PC-9 (cell line): Measurements from ENCODE around the gene GGPS1.

Experiments used
- EZH2 ChIP-seq: fragments of 200-600 bp; sonication (generic); IDR thresholded peaks from 2 replicates; pipeline ENCODE4 v1.8.0; 2017; ENCODE audit warnings: antibody characterized with exemption, low read depth
- TF ChIP-seq, protein P1 (sequence below): fragments of 200-600 bp; sonication (generic); conservative IDR thresholded peaks from 2 replicates; pipeline ENCODE4 v1.6.1; 2017; ENCODE audit warnings: mixed run types, antibody characterized with exemption, mild to moderate bottlenecking, moderate library complexity

DNA sequence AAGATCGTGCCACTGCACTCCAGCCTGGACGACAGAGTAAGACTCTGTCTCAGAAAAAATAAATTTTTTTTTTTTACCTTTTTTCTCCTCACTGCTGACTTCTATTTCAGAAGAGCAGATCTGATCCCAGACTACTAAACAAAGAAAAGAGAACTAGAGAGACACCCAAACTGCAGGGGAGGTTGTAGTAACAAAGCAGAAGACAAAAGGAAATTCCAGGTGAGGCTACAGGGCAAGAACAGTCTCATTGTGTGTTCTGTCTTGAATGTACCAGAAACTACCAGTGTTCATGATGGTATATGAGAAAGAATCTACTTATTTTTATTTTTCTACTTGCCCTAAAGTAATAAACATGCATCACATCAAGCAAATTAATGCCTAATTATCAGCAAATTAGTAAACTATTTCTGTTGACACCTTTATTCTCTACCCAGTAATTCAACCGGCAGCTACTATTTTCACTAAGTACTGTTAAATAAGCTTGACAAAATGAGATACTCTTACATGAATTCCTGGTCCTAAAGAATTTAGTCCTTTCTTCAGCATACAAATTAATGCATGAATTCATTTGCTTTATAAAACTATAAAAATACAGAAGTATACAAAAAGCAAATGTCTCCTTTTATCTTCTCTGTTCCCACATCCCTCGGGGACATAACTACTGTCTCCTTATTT lies 41.0 kb upstream of the GGPS1 start:
- TF ChIP-seq, protein P1, sequence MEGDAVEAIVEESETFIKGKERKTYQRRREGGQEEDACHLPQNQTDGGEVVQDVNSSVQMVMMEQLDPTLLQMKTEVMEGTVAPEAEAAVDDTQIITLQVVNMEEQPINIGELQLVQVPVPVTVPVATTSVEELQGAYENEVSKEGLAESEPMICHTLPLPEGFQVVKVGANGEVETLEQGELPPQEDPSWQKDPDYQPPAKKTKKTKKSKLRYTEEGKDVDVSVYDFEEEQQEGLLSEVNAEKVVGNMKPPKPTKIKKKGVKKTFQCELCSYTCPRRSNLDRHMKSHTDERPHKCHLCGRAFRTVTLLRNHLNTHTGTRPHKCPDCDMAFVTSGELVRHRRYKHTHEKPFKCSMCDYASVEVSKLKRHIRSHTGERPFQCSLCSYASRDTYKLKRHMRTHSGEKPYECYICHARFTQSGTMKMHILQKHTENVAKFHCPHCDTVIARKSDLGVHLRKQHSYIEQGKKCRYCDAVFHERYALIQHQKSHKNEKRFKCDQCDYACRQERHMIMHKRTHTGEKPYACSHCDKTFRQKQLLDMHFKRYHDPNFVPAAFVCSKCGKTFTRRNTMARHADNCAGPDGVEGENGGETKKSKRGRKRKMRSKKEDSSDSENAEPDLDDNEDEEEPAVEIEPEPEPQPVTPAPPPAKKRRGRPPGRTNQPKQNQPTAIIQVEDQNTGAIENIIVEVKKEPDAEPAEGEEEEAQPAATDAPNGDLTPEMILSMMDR: no peak
- TF ChIP-seq EZH2: no peak
